ENCODE data around the gene SLC2A13.
"Not testable (repeated sequence)": the region's sequence is repeated elsewhere in the genome, so short reads cannot be mapped to it uniquely, and the experiment has no call there.

The SLC2A13 gene

DNA sequence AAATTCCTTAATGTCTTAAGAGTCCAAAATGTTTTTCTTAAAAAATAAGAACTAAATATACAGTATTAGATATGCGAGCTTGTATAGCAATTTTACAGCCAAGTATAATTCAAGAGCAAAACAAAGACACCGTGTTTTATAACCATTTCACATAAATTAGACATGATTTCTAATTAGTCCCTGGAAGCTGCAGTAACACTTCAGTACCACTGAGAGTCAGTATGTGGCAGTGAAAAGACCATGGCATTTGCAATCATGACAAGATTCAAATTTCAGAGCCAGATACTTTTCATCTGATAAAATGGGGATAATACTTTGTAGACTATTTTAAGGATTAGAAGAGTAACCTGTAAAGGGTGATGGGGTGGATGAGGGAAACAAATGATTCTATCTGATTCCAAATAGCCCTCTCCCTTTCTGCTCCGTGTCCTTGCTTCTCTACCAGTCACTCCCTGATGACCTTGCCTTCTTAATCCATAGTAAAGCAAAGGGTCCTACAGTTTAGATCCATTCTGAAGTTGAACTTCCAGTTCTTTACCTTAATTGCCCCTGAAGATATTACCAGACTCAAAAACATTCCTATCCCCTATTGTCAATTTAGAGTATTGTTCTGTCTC lies 340.8 kb downstream of the SLC2A13 start:
- TF ChIP-seq, protein P1, sequence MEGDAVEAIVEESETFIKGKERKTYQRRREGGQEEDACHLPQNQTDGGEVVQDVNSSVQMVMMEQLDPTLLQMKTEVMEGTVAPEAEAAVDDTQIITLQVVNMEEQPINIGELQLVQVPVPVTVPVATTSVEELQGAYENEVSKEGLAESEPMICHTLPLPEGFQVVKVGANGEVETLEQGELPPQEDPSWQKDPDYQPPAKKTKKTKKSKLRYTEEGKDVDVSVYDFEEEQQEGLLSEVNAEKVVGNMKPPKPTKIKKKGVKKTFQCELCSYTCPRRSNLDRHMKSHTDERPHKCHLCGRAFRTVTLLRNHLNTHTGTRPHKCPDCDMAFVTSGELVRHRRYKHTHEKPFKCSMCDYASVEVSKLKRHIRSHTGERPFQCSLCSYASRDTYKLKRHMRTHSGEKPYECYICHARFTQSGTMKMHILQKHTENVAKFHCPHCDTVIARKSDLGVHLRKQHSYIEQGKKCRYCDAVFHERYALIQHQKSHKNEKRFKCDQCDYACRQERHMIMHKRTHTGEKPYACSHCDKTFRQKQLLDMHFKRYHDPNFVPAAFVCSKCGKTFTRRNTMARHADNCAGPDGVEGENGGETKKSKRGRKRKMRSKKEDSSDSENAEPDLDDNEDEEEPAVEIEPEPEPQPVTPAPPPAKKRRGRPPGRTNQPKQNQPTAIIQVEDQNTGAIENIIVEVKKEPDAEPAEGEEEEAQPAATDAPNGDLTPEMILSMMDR (IDR thresholded peaks at IDR 0.05; ENCODE audit: insufficient read depth, missing control alignments): peak; percentile 64
- DNase-seq (ENCODE audit: insufficient read length, low spot score) (no peak), FAIRE-seq (peak; percentile 48)

DNA sequence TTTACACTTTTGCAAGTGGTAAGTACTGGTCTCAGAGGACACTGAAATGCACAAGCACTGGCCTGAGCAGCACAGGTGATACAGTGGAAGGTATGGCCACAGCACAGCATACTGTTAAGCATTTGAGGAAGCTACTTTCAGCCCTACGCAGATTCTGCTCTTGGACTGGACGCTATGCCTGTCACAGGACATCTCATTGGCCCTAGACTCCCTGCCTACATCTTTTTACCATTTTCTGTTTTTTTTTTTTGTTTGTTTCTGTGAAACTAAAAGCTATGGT lies 342.1 kb downstream of the SLC2A13 start:
- FAIRE-seq (no peak), DNase-seq (ENCODE audit: insufficient read length, low spot score) (no peak)
- TF ChIP-seq, protein P1 (IDR thresholded peaks at IDR 0.05; ENCODE audit: insufficient read depth, missing control alignments): no peak

DNA sequence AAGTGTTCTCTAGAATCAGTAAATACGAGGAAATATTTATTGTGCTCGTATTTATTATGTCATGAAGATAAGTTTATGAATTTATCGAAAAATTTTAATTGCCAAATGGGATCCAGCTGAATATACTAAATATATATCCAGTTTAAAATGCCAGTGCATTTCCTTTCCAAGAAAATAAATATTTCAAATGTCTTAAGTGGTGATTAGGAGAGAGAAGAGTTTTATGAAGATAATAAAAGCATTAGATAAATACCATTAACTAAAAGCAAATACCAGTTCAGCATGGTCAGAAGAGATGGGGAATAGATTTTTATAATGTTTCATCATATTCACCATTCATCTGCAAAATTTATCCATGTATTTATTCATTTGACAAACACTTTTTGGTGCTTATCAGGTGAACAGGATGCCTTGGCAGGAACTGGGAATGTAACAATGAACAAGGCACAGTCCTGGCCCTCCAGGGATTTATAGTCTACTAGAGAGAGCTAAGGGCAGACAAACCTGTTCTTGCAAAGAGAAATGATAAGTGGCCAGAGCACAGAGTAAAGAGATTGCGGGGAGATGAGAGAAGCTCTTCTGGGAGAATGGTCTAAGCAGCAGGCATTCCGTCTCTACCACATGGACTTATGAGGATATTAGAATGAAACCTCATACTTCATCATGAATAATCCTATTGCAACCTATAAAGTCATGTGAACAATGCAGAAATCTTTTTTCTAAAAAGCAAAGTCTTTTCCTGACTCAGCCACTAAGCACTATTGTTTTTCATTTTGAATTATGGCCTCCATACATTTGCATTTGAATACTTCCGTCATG lies 342.6 kb downstream of the SLC2A13 start:
- DNase-seq (ENCODE audit: insufficient read length, low spot score) (no peak), FAIRE-seq (no peak)

DNA sequence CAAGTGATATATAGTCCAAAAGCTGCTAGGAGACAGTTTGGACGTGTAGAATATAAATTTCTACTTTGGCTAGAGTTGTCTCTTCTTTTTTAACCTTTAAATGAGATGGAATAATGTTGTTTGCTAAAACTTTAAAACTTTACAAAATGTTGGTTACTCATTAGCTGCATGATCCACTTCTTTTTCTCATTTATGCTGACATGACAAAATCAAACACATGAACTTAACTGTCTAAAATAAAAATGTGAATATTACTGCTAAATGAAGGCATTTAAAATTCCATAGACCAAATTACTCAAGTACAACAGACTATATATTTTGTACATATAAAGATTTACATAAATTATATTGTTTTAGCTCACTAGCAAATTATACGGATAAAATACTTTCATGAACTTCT lies 350.4 kb downstream of the SLC2A13 start:
- TF ChIP-seq, protein P1 (IDR thresholded peaks at IDR 0.05; ENCODE audit: insufficient read depth, missing control alignments): no peak
- DNase-seq (ENCODE audit: insufficient read length, low spot score) (no peak), FAIRE-seq (no peak)

More for the DNA sequence above, 342.6 kb downstream of the SLC2A13 start:
- TF ChIP-seq, protein P1 (IDR thresholded peaks at IDR 0.05; ENCODE audit: insufficient read depth, missing control alignments): no peak

DNA sequence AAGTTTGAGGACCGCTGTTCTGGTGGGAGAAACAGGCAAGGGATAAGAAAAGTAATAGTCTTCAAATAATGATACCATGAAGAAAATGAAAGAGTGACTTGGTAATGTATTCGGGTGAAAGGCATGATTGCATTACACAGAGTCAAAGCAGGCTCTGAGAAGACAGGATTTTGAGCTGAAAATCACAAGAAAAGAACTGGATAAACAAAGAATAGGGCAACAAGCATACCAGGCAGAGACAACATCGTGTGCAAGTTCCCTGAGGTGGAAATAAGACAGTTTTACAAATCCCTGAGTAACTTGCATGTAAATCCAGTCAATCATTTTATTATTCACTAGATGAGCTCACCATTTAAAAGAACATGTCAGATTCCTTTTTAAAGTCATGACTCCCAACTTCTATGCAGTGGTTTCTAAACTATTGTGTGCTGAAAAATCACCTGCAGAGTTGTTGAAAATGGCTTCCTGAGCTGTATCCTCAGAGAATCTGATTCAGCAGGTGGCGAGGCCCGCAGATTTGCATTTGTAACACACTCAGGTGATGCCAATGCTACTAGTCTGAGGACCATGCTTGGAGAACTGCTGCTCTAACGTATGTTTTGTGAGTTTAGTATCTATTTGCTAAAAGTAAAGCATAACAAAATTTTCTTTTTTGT lies 353.3 kb downstream of the SLC2A13 start:
- FAIRE-seq: no peak
- no peak for DNase-seq (ENCODE audit: insufficient read length, low spot score)
- TF ChIP-seq, protein P1 (IDR thresholded peaks at IDR 0.05; ENCODE audit: insufficient read depth, missing control alignments): no peak

DNA sequence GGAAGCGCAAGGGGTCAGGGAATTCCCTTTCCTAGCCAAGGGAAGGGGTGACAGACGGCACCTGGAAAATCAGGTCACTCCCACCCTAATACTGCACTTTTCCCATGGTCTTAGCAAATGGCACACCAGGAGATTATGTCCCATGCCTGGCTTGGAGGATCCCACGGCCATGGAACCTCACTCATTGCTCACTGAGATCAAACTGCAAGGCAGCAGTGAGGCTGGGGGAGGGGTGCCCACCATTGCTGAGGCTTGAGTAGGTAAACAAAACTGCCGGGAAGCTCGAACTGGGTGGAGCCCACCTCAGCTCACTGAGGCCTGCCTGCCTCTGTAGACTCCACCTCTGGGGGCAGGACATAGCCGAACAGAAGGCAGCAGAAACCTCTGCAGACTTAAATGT lies 359.7 kb downstream of the SLC2A13 start:
- DNase-seq (ENCODE audit: insufficient read length, low spot score); FAIRE-seq: not testable (repeated sequence)

DNA sequence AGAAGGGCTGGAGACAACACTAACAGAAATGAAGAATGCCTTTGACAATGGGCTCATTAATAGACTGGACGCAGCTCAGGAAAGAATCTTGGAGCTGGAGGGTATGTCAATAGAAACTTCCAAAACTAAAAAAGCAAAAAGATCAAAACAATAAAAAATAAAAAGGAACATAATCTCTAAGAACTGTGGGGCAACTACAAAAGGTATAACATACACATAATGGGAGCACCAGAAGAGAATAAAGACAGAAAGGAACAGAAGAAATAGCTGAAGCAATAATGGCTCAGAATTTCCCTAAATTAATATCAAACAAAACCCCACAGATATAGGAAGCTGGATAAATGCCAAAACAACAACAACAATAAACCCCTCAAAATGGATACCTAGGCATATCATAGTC lies 362.2 kb downstream of the SLC2A13 start:
- no peak for FAIRE-seq
- TF ChIP-seq, protein P1 (IDR thresholded peaks at IDR 0.05; ENCODE audit: insufficient read depth, missing control alignments): no peak
- DNase-seq (ENCODE audit: insufficient read length, low spot score): no peak
